CD4-positive, alpha-beta T cell treated with Interferon alpha-2 for 1 hour (primary cell): ENCODE data around the gene GALR1.
"Not testable (repeated sequence)": the region's sequence is repeated elsewhere in the genome, so short reads cannot be mapped to it uniquely, and the experiment has no call there.

ENCODE experiments used
- DNase-seq, 2 donors: peaks; one replicate each; pipeline ENCODE4 v3.0.0-alpha.2; 2020 to 2022

Gene GALR1

GRCh38 chr18:77251730-77252050 is 2.0 kb downstream of the GALR1 start:
- no peak for DNase-seq

DNA sequence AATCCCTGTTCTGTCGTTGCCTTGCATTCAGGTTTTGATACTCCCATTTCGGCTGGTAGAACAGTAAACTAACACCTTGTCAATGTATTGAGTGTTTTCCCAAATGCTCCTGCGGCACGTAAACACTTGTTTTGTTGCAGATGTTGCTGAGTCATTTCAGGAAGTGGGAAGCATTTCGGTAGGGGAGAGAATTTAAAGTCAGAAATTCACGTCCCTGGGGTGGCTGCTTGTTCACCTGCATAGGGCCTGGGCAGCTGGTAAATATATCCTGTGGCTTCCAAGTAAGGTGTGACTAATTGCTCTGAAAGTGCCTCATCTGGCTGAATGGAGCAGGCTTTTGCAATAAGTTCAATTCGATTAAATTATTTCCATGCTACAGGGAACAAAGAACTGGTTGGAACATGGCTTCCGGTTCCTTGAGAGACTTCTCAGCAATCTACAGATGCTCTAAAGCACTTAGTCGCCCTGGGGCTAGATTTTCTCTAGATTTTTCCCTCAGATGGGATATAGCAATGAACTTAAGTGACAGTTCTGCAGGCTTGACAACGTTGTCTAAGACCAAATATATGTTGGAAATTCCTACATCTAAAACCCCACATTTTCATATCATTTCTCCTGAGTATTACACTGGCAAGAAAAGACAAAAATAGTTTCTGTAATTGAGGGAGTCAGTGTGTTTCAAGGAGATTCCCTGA is 5.2 kb downstream of the GALR1 start:
- no peak for DNase-seq

GRCh38 chr18:77255426-77256105 is 5.9 kb downstream of the GALR1 start:
- DNase-seq, result no peak

GRCh38 chr18:77262643-77263465 is 13.2 kb downstream of the GALR1 start:
- no peak for DNase-seq

GRCh38 chr18:77263466-77263763 is 13.8 kb downstream of the GALR1 start:
- no peak for DNase-seq

GRCh38 chr18:77267969-77268368 is 18.3 kb downstream of the GALR1 start:
- no peak for DNase-seq

- DNase-seq, result no peak
These were observed 18.8 kb downstream of the GALR1 start for GRCh38 chr18:77268456-77268855.

DNA sequence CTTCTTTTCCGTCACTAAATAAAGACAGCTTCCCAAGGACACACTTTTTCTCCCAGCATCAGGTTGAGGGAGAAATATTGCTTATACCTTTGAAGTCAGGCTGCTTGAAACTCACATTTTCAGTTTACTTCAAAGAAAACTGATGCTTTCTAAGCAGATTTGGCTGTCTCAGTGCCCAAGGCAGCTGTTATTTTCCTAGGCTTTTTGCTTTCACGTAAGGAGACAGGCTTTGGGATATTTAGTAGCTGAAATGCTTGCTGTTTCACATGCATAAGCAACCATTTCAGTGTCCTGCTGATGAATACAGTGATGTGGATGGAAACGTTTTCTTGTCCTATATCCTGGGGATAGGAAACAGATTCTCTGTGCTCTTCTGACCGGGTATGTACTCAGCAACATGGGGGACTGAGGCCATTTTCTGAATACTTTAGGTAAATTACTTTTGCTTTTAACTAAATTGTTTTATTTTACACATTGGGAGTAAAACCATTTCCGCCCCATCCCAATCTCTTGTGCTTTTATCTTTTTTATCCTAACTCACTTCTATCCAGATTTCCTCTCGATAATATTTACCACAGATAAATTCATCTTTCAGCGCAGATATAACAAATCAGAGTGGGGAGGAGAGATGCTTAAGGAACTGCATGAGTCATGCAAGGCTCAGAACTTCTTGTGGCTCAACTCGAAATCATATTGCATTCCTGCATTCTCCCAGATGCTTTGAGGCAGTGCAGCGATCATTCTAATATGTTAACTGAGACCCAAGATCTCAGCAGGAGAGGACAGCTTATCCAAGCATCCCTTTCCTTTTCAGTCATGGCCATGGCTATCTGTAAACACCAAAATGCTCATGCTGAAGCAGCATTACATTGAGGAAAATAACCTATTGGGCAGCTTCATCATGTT is 22.2 kb downstream of the GALR1 start:
- no peak for DNase-seq

- not testable (repeated sequence) for DNase-seq
These were observed 41.2 kb downstream of the GALR1 start for GRCh38 chr18:77290841-77291240.

DNA sequence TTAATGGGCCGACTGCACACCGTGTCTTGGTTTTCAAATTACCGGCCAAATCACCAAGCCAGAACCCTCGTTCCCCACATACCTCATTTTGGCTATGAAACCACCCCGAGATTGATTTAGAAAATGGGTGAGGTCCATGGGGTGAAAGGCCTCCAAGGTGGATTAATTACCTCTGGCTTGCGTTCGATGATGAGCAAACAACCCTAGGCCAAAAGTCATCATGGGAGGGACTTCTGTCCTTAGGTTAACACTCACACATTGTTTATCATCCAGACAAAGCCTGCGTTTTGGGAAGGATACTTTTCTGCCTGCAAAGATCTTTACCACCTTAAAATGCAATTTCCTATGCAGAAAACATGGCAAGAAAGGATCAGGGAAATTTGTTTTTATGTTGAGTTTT is 48.5 kb downstream of the GALR1 start:
- DNase-seq, result no peak

DNA sequence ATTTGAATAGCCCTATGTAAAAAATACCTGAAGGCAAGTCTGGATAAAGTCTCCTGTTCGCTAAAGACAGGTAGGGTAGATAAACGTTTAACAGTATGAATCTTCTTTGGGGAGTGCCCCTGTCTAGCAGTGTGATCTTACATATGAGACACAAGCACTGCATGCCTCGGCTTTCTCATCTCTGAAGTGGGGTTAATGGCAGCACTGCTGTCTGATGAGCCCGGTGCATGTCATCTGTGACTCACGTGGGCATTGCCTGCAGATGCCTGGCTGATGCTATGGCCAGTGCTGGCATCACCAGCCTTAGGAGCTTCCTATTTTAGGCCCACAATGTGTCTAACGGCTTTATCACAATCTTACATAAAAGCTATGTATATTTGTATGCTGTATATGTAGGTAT is 50.1 kb downstream of the GALR1 start:
- DNase-seq, result no peak

- DNase-seq, result no peak
These were observed 50.9 kb downstream of the GALR1 start for GRCh38 chr18:77300579-77300978.

- no peak for DNase-seq
These were observed 54.6 kb downstream of the GALR1 start for GRCh38 chr18:77304268-77304667.

- DNase-seq, result no peak
These were observed 56.0 kb downstream of the GALR1 start for GRCh38 chr18:77305676-77306075.

DNA sequence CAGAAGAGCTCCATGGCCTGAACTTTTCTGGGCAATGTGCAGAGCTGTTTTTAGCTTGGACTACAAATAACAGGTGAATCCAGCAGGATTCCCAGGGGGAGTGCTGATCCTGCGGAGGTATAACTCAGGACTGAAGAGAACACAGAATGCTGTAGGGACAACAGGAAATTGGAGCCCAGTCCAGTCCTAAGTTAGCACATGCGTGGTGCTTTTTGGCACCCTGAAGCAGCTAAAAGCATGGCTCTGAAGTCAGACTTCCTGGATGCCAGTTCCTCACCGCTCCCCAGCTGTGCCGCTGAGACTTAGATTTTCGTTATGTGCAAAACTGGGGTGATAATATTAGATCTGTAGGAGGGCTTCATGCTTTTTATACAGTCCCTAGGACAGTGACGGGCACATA is 58.6 kb downstream of the GALR1 start:
- DNase-seq, result no peak

GRCh38 chr18:77314511-77314910 is 64.9 kb downstream of the GALR1 start:
- no peak for DNase-seq

DNA sequence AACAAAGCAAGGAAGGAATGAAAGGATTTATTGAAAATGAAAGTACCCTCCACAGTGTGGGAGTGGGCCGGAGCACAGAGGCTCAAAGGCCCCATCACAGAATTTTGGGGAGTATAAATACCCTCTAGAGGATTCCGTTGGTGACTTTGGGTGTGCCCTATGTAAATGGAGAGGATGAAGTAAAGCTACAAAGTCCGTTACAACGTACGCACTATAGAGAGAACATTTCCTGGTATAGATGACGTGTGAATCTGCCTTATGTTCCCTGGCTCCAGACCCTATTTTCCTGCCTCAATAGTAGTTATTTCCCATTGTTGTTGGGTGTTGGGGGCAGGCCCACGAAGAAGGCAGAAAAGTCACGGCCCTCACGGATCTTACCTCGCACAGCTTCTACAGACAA is 65.3 kb downstream of the GALR1 start:
- no peak for DNase-seq

GRCh38 chr18:77316008-77316407 is 66.4 kb downstream of the GALR1 start:
- DNase-seq, result no peak

DNA sequence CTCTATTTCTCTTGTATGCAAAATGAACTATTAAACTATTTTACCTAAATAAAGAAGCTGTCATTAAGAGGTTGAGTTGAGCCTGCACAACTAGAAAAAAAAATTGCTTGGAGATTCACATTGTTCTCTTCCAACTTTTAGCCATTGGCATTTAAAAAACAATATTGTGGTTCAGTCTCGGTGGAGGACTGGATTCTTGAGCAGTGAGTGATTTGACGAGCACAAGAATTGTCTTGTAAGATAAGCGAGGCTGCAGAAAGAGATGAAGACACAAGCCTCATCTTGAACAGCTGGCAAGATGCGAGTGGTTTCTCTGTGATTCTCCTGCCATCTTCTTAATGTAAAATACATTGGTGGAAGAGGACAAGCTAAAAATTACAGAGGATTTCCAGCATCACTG is 67.0 kb downstream of the GALR1 start:
- DNase-seq, result no peak

DNA sequence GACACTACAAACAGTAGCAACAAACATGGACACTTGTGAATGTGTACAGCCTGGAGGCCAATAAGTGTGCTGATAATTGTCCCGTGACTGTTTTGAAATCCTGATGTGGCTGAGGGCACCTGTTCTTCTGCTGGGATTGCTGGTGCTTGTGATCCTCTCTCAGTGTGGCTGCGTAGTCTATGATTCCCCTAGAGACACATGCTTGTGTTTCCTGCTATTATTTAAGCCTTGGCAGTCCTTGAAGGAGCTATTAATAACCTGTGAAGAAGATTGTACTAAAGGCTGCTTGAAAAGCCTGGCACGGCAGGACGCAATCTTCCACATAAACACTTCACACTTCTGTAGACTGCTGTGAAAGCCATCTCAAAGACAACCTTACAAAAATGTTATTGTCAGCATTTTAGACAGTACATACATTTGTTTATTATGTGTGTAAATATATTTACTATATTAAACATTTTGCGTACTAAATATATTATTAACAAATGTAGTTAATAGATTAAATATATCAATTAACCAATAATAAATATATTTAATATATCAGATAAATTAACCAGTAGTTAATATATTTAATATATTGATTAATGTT is 71.4 kb downstream of the GALR1 start:
- DNase-seq, result no peak

DNA sequence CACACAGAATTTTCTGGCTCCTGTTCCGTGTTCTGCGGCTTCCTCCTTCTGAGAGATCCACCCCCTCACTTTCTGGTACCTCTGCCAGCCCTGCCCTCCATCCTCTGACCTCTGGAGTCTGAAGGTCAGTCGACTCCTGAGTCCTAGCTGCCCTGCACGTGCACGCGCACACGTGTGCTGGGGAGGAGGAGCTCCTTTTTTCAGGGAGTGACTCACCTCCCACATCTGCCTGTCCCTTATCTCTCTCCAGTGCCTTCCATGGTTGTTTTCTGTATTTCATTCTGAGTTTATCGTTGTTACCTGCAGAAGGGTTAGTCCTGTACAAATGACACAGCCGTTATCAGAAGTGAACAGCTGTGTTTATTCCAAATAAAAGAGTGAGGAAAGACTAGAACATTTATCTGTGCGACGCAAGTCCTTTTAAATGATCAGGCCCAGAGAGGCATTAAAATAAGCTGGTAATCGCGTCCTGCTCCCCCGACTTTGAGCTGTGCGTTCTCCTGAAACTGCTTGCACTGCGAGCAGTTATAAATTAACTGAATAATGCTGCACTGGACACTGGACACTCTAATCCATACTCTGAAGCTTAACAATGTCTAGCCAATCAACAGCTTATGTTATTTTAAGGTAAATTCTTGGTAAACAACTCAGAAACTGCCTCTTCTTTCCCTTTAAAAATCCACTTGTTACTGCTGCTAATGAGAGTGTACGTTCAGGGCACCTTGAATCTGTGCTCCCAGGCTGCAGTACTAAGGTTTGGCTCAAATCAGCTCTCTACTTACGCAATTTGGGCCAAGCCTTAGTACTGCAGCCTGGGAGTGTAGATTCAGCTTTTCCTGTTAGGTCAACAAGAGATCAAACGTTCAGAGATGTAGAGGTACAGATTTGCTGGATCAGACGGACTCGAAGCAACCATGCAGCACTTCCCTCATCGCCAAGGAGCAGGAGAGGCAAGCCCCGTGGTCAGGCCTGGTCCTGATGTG is 72.5 kb downstream of the GALR1 start:
- DNase-seq, result no peak
